GM21576 (cell line): ENCODE measurements around the gene KIAA0408.

Experiments
- ATAC-seq: cut with Tn5 transposase; IDR thresholded peaks from one replicate; pipeline ENCODE4 v1.9.1; 2021; ENCODE audit warnings: mild to moderate bottlenecking, moderate library complexity; ENCODE audit not compliant: unreplicated experiment

The KIAA0408 gene

GRCh38 chr6:127459231-127459641 lies at the start of gene KIAA0408:
Gene KIAA0408, minus strand, starts transcription at chr6:127459389. Its CDS starts 5,408 bp downstream, at chr6:127453981.
- ATAC-seq: no peak

- ATAC-seq: no peak
Observed at GRCh38 chr6:127506894-127507293, 47.7 kb upstream of the KIAA0408 start.

- no peak for ATAC-seq
Observed at GRCh38 chr6:127503022-127503421, 43.8 kb upstream of the KIAA0408 start.

DNA sequence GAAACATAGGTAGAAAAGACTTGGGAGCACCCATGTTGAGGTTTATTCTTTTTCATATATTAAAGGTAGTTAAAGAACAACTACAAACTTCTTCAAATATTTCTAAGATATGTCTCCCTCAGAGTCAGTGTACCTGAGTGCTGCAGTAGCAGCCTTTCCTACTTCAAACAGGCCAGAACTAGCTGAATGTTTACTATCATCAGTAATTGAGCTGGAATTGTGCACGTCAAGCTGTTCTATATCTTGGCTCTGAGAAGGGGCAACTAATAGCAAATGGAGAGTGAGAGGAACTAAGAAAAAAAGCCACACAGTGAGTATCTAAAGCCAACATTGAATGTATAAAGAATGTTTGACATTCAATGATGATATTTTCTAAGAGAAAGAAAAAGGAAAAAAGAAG lies 38.2 kb upstream of the KIAA0408 start:
- ATAC-seq: no peak

DNA sequence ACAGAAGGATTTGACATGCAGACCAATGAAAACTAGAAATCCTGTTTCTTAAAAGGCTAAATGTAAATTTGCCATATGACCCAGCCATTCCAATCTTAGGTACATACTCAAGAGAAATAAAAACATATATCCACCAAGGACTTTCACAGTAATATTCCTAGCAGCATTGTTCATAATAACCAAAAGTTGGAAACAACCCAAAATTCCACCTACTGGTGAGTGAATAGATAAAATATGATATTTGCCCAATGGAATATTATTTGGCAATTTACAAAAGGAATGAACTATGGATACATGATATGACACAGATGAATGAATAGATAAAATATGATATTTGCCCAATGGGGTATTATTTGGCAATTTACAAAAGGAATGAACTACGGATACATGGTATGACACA lies 37.3 kb upstream of the KIAA0408 start:
- no peak for ATAC-seq

GRCh38 chr6:127494240-127494767 lies 35.1 kb upstream of the KIAA0408 start:
- ATAC-seq: no peak

DNA sequence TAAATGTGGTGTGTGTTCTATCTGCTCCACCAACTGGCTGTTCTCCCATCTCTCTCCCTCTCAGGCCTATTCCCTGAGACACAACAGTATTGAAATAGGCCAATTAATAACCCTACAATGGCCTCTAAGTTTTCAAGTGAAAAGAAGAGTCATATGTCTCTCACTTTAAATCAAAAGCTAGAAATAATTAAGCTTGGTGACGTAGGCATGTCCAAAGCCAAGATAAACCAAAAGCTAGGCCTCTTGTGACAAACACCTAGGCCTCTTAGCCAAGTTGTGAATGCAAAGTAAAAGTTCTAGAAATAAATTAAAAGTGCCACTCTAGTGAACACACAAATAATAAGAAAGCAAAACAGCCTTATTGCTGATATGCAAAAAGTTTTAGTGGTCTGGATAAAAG lies 30.1 kb upstream of the KIAA0408 start:
- no peak for ATAC-seq

- no peak for ATAC-seq
Observed at GRCh38 chr6:127486934-127487333, 27.7 kb upstream of the KIAA0408 start.

DNA sequence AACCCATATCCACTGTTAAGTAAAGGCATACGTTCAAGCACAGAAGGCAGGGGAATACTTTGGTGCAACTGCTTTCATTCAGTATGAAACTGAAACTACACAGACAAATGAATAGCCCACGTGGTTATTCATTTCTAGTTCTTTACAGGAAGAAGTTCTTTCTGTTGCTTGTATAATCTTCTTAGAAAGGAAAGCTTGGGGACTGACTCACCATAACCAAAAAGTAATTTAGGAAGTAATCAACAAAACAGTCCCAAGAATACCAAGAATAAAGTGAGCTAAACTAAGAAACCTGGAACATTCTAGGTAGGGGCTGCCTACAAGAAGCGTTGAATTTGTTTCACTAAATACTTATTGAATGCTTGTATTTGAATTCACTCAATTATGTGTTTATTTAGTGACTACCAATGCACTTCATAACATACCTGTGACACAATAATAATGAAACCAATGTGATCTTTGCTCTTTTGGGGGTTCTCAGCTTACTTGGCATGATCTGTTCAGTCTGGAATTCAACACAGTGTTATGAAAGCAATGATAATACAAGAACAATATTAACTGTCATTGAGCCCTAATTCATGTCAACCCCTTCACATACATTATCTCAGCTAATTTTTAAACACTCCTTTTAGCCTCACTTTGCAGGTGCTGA lies 25.1 kb upstream of the KIAA0408 start:
- peak; percentile 100 for ATAC-seq

DNA sequence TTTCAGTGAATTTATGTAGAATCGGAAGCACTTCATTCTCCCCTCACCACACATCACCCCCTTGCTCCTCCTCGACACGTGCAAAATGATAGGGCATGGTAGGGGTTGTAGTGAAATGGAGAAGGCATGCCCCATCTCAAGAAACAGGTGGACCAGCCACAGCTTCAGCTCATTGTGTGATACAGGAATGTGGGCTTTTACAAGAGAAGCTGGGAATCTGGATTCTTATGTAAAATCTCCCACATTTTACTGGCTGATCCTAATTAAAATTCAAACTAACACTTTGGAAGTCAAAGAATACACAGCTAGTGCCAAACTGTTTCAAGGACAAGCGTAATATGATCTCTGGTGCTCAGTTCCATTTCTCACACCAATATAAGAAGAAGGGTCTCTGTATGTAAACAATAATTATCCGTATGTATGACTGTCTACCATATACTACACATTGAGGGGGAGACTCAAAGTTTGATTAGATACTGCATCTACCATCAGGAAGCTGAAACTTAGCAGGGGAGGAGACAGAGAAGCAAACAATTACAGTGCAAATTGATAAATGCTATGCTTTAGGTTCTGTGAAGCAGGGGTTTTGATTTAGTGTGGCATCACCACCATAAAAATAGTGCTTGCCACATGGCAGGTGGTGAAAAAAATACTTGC lies 24.3 kb upstream of the KIAA0408 start:
- ATAC-seq: peak; percentile 7

DNA sequence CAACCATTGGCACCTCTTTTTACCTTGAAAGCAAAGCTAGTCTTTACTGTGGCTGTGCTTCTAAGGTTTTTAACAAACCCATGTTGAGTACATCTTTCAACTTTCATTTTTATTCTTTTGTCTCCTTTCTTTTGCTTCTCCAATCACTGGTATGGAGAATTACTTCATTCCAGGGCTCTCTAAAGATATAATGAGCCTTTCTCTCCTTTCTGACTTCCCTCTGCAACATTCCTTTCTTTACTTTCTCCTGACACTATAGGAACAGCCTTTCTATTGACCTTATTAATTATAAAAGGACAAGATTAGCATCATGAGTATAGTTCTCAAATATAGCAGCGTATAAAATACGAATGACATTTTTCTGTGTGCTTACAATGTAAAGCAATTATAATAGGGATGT lies 23.1 kb upstream of the KIAA0408 start:
- ATAC-seq: no peak

DNA sequence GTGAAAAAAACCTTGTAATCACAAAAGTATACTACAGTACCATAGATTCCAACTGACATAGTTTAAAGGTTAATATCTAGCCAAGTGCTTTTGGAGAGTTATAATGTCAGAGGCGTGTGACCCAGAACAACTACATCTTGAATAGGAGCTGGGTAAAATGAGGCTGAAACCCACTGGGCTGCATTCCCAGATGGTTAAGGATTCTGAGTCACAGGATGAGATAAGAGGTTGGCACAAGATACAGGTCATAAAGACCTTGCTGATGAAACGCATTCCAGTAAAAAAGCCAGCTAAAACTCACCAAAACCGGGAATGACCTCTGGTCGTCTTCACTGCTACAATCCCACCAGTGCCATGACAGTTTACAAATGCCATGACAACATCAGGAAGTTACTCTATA lies 22.4 kb upstream of the KIAA0408 start:
- no peak for ATAC-seq

GRCh38 chr6:127481111-127481510 lies 21.9 kb upstream of the KIAA0408 start:
- no peak for ATAC-seq

DNA sequence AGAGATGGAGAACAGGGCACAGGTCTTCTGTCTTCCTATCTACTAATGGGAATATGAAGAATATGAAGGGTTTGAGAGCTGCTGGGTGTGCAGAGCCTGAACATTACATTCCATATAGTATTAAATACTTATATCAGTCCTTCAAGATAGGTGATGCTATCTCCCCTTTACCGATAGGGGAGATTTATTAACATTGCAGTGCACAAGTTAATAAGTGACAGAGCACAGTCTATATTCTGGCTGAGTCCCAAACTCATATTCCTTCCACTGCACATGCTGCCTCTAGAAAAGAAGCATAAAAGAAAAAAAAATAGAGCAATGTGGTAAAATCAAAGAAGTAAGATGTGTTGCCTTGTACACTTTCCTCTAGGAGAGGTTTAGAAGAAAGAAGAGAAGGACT lies 18.5 kb upstream of the KIAA0408 start:
- ATAC-seq: no peak

- ATAC-seq: no peak
Observed at GRCh38 chr6:127475823-127476176, 16.6 kb upstream of the KIAA0408 start.

DNA sequence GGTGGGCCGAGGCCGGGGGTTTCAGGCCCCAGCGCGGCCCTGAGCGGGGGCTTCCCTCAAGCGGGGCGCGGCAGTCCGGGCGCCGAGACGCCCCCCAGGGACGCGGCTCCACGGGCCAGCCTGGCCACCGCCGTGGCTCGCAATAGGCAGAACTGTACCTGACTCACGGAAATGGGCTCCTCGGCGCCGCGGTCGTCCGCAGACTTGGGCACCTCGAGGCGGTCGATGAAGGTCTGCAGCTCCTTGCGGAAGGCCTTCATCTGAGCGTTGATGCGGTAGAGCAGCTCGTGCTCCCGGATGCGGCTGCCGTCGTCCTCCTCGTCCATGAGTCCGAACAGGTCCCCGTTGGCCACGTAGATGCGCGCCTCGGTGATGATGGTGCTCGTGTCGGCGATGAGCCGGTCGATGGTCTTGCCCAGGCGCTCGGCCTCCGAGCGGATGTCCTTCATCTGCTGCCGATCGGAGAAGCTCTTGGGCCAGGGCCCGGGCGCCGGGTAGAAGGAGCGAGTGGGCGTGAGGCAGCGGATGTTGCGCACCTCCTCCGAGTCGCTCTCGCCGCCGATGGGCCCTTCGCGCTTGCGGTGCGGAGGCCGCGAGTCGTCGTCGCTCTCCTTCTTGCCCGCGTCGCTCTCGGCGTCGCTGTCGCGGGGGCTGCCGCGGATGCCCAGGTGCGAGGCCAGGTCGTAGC lies 16.1 kb upstream of the KIAA0408 start:
- no peak for ATAC-seq

DNA sequence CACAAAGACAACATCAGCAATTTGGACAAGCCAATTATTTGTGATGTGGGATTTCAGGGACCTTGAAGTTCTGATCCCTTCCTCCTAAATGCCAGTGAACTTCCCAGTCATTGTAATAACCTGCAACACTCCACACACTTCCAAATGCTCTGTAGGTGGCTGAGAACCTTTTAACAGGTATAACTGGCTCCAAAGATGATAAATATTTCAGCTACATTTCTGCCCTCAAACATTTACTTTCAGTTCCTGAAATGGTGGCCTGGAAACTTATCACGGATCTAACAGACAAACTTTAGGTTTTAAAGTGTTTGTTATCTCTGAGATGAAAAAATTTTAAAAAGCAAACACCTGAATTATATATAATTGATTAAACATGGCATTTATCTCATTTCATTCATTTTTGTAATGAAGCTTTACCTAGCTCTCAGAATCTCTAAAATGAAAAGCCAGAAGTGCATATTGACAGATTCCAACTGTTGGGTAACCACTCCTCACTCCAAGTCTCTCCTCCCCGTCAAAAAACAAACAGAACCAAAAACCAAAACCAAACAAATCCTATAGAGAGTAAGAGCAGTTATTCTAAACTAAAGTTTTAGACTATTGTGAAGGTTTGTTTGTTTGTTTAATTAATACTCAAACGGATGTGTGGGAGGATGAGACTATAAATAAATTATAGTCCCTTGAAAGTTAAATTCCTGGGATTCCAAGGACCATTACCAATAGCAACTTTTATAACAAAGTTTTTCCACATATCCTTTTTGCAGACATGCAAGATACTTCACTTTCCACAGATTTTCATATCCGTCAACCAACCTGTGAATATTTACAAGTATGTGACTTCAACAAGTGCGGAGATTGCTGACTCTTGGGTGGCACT lies 12.4 kb upstream of the KIAA0408 start:
- ATAC-seq: peak; percentile 59

GRCh38 chr6:127468936-127469335 lies 9.7 kb upstream of the KIAA0408 start:
- no peak for ATAC-seq

- ATAC-seq: no peak
Observed at GRCh38 chr6:127466416-127466815, 7.2 kb upstream of the KIAA0408 start.

DNA sequence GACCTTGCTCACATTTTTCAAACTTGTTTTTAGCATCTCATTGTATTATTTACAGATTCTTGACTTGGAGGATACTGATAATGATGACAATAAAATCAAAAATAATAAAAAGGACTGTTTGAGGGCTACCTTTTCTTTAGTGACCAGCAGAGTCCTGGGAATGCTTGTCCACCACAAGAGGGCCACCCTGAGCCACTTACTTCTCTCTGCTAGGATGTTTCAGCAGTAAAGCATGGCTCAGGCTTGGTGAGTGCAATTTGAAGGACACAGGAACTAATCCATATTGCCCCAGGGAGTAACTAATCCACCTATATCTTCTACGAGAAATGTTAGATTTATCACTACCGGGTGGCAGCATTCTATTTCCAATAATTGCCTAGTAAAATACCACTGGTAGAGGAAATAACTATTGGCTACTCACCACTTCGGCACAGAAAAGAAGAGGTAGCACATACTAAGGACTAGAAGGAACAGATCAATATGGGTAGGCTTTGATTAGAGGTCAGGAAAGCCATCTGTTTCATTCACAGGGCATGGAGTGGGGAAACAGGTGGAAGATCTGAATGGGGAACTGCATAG lies 5.8 kb upstream of the KIAA0408 start:
- ATAC-seq: peak; percentile 92
